ENCODE data around the gene MIDN.

The MIDN gene

DNA sequence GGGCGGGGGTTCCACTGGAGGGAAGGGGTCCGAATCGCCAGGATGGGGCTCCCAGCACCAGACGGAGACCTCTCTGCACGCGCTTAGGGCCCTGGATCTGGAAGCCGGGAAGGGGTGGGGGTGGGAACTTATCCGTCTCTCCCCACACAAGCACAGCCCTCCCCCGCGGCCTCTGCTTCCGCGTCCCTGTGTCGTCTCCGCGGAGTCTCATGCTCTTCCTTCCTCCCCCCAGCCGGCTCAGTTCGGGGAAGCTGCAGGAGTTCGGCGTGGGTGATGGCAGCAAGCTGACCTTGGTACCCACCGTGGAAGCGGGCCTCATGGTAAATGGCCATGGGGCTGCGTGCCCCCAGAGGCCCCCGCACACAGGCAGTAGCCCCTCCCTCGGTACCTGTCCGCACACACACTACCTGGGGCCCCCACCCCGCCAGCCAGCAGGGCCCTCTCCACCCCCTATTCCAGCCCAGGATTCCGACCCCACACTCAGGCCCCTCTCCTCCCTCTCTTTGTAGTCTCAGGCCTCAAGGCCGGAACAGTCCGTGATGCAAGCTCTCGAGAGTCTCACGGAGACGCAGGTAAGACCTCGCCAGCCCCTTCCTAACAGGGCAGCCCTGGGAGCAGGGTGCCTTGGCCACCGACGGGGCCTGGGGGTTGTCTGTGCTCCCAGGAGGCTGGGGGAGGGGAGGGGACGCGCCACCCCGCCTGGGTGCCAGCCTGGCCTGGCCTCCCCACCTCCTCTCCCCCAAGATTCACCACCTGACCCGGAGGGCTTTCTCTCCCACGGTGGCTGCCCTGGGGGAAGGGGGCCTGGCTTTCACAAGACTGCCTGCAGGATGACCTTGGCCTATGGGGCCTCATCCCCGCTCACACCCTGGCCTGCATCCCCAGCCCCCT, 3.2 kb downstream of the MIDN start (continued):
- TF ChIP-seq ZNF202 (tag by site-specific recombination; IDR thresholded peaks at IDR 0.05; ENCODE audit: borderline replicate concordance) (no peak), SP7 (tag by site-specific recombination; IDR thresholded peaks at IDR 0.05) (no peak), ZNF155 (tag by site-specific recombination; IDR thresholded peaks at IDR 0.05) (no peak), ZNF510 (tag by site-specific recombination; IDR thresholded peaks at IDR 0.05; ENCODE audit: insufficient replicate concordance) (no peak), ZNF747 (tag by site-specific recombination; IDR thresholded peaks at IDR 0.05) (no peak), ZNF626 (tag by site-specific recombination; IDR thresholded peaks at IDR 0.05) (no peak), ZNF350 (tag by site-specific recombination; IDR thresholded peaks at IDR 0.05) (no peak), ZNF274 (IDR thresholded peaks at IDR 0.05; ENCODE audit: low read length) (no peak), ZNF274 (tag by site-specific recombination; IDR thresholded peaks at IDR 0.05; ENCODE audit: borderline replicate concordance) (no peak), SP2 (tag by site-specific recombination; IDR thresholded peaks at IDR 0.05) (peak; percentile 72), HOXC10 (CRISPR knock-in tag; IDR thresholded peaks at IDR 0.05) (no peak), ZNF658 (tag by site-specific recombination; IDR thresholded peaks at IDR 0.05) (no peak), ZNF600 (tag by site-specific recombination; IDR thresholded peaks at IDR 0.05) (peak; percentile 89), ZBTB6 (tag by site-specific recombination; IDR thresholded peaks at IDR 0.05) (no peak), ZNF146 (tag by site-specific recombination; IDR thresholded peaks at IDR 0.05) (0 out of 2 replicates have a peak, but pooled peaks have one; percentile 6), ZFHX2 (tag by site-specific recombination; conservative IDR thresholded peaks at IDR 0.05) (peak; percentile 62), ZNF707 (tag by site-specific recombination; IDR thresholded peaks at IDR 0.05) (no peak), BCL11A (tag by site-specific recombination; IDR thresholded peaks at IDR 0.05; ENCODE audit: low read depth) (no peak), ZNF768 (tag by site-specific recombination; IDR thresholded peaks at IDR 0.05) (no peak), ZNF404 (tag by site-specific recombination; IDR thresholded peaks at IDR 0.05) (no peak), ZBTB48 (tag by site-specific recombination; IDR thresholded peaks at IDR 0.05) (0 out of 2 replicates have a peak, but pooled peaks have one; percentile 19), ZNF514 (tag by site-specific recombination; IDR thresholded peaks at IDR 0.05) (no peak), PBX3 (CRISPR knock-in tag; IDR thresholded peaks at IDR 0.05) (peak; percentile 50; the same call in 1 of the 2 replicates), RBAK (tag by site-specific recombination; IDR thresholded peaks at IDR 0.05) (no peak), ZNF248 (tag by site-specific recombination; IDR thresholded peaks at IDR 0.05) (no peak), ZNF776 (tag by site-specific recombination; IDR thresholded peaks at IDR 0.05; ENCODE audit: borderline replicate concordance) (no peak), BCL6B (tag by site-specific recombination; IDR thresholded peaks at IDR 0.05) (no peak), ZNF558 (tag by site-specific recombination; IDR thresholded peaks at IDR 0.05) (no peak), SALL2 (tag by site-specific recombination; IDR thresholded peaks at IDR 0.05; ENCODE audit: borderline replicate concordance) (no peak)
- TF ChIP-seq, protein P1, sequence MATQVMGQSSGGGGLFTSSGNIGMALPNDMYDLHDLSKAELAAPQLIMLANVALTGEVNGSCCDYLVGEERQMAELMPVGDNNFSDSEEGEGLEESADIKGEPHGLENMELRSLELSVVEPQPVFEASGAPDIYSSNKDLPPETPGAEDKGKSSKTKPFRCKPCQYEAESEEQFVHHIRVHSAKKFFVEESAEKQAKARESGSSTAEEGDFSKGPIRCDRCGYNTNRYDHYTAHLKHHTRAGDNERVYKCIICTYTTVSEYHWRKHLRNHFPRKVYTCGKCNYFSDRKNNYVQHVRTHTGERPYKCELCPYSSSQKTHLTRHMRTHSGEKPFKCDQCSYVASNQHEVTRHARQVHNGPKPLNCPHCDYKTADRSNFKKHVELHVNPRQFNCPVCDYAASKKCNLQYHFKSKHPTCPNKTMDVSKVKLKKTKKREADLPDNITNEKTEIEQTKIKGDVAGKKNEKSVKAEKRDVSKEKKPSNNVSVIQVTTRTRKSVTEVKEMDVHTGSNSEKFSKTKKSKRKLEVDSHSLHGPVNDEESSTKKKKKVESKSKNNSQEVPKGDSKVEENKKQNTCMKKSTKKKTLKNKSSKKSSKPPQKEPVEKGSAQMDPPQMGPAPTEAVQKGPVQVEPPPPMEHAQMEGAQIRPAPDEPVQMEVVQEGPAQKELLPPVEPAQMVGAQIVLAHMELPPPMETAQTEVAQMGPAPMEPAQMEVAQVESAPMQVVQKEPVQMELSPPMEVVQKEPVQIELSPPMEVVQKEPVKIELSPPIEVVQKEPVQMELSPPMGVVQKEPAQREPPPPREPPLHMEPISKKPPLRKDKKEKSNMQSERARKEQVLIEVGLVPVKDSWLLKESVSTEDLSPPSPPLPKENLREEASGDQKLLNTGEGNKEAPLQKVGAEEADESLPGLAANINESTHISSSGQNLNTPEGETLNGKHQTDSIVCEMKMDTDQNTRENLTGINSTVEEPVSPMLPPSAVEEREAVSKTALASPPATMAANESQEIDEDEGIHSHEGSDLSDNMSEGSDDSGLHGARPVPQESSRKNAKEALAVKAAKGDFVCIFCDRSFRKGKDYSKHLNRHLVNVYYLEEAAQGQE (tag by site-specific recombination; IDR thresholded peaks at IDR 0.05): peak; percentile 4; the same call in 1 of the 2 replicates
- TF ChIP-seq, protein P2, sequence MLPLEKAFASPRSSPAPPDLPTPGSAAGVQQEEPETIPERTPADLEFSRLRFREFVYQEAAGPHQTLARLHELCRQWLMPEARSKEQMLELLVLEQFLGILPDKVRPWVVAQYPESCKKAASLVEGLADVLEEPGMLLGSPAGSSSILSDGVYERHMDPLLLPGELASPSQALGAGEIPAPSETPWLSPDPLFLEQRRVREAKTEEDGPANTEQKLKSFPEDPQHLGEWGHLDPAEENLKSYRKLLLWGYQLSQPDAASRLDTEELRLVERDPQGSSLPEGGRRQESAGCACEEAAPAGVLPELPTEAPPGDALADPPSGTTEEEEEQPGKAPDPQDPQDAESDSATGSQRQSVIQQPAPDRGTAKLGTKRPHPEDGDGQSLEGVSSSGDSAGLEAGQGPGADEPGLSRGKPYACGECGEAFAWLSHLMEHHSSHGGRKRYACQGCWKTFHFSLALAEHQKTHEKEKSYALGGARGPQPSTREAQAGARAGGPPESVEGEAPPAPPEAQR (tag by site-specific recombination; IDR thresholded peaks at IDR 0.05): no peak
